ENCODE data around the gene HMGCLL1.

The HMGCLL1 gene

DNA sequence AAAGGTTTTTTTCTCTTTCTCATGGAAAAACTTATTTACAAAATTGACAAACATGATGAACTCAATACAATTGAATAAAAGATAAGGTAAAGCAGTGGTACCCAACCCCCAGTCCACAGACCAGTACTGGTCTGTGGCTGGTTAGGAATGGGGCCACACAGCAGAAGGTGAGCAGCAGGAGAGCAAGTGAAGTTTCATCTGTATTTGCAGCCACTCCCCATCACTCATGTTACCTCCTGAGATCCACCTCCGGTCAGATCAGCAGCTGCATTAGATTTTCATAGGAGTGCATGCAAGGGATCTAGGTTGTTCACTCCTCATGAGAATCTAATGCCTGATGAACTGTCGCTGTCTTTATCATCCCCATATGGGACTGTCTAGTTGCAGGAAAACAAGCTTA lies 47.5 kb downstream of the HMGCLL1 start:
- DNase-seq (ENCODE audit: low read depth), result no peak

DNA sequence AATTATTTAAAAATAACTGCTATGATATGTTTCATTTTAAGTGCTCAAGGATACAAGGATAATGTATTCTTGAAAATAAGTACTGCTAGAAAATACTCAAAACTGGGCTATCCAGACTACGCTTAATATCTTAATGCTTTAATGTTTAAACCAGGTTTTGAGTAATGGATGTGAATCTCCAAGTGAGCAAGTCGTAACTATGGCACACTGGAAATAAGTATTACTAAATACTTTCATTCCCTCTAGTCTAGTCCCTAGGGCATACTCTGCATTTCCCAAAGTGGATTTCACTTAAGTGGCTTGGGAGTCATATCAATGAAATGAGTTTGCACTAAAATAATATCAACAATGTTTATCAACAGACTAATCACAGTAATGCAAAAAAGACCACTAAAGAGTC lies 48.1 kb downstream of the HMGCLL1 start:
- no peak for DNase-seq (ENCODE audit: low read depth)

DNA sequence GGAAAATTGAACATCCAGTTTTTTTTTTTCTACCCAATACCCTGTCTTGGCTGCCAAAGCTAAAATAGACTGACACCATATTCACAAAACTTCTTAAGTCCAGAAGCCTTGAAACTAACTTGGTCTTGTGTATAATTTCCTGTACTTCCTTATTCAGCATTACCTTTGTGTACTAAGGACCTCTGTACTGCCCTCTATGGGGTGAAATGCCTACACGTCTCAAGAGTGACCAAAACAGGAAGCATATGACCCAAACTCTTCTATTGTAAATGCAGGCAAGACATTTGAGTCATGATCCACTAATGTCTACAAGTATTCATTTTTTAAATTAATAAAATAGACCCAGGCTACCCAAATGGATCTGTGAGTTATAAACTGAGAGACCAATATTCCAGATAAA lies 50.4 kb downstream of the HMGCLL1 start:
- no peak for DNase-seq (ENCODE audit: low read depth)

DNA sequence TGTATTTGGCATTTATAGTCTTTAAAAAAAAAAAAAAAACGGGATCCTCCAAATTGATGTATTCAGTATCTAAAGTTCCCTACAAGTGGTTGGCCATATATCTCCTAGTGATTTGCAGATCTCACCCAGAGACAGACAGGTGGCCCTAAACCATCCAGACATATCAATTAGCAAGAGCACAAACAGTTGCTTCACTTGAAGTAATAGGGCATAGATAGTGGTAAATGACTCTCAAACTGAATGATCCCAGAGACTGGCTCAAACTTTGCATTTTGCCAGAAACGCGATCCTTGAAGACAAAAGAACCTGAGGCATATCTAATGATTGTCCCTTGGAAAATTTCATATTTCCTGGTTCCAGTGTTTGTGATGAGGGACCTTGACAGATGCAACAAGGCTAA lies 54.6 kb downstream of the HMGCLL1 start:
- DNase-seq (ENCODE audit: low read depth), result no peak

DNA sequence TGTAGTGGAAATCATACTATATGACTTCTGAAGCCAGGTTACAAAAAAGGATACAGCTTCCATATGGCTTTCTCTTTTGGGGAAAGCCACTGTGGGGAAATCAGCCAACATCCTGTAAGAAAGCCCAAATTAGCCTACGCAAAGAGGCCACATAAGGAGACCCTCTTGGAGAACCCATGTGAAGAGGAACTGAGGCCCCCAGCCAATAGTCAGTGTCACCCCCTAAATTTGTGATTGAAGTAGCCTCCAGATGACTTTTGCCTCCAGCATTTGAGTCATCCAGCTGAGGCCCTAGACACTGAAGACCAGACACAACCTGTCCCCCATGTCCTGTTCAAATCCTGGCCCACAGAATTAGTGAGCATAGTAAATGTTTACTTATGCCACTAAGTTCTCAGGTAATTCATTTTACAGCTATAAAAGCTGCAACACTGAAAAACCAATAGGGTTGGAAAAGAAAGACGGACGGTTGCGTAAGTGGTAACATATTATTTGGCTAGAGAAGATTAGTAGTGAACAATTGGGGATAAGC lies 60.4 kb downstream of the HMGCLL1 start:
- DNase-seq (ENCODE audit: low read depth), result no peak

DNA sequence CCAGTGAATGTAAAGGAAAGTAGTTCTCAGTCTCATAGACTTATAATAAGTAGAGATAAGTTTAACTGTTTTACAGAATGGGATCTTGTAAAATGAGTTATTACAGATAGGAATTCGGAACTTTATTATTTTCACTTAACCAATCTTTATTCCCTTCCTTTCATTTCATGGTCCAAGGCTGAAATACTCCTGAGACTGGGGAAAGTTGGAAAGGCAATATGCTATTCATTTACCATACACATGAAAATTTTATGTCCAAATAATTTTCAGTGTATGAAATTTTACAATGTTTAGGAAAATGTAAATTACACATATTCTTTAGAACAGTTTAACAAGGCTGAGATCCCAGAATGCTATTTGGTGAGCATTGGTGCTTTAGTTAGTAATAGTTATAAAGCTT lies 62.3 kb downstream of the HMGCLL1 start:
- no peak for DNase-seq (ENCODE audit: low read depth)

DNA sequence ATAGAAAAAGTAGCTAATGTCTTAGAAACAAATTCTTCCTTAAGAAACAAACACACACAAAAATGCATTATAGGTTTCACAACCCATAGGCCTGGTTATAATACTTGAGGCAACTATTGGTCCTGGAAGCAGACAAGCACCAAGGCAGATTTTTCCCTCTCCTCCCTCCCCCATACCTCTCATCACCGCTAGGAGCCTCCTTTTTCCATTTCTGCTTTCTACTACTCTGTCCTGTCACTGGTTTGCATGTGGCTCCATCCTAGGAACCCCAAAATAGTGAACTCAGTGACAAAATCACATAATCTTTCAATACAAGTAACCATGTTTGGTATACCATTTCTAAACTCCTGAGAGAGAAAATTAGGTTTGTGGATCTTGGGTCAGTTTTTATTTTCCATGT lies 66.1 kb downstream of the HMGCLL1 start:
- DNase-seq (ENCODE audit: low read depth), result no peak

DNA sequence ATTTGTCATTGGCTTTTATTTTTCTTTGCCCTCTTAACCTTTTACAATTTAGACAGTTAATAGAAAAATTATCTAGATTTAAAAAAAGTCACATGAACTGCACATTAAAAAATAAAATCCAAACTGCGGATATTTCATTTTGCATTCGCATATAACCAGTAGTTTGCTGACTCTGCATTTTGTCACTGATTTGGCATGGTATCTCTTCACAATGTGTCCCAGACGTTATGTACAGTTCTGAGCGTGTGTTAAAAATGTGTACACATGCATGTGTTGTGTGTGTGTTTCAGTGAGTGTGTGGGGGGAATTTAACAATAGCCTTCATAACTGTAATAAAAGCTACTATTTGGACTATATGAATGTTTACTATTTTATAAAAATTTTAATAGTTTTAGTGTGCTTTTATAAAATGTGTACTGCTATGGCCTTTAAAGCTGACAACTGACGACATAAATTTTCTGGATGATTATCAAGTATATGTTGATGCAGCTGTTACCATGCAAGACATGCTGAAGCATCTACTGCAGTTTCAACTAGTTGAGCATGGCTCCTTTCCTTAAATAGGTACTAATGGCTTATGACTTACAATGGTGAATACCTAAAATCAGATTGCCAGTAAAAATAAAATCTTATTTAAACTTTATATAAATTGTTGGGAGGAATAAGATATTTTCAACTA lies 67.7 kb downstream of the HMGCLL1 start:
- no peak for DNase-seq (ENCODE audit: low read depth)

DNA sequence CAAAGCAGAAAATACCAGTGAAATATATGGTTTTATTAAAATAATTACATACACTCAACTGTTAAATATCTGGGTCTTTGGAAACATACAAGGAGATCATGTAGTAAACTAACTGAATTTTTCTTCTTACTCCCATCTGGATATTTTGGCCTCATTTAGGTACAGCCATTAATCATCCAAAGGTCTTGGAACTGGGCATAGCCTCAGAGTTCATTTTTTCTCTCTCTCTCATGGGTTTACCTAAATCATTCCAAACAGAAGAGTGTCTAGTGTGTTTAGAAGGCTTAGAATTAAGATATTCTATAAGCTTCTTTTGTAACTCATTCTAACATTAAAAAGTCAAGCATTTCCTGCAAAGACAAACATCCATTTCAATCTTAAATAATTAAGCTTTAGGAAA lies 79.4 kb downstream of the HMGCLL1 start:
- no peak for DNase-seq (ENCODE audit: low read depth)

DNA sequence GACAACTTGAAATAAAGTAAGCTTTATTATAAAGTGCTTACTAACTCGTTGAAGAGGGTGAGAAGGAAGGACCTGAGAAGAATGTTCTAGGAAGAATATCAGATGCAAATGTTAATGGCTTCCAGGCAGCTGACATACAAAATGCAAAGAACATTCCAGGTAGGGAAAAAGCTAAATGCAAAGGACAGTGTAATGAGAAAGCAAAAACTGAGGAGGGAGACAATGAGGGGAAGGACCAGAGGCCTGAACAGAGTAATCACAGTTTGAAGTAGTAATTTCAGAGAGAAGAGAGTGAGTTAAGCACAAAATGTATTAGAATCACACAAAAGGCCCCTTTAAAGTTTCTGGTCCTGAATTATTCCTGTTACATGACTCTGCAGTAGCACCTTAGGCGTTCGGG lies 81.3 kb downstream of the HMGCLL1 start:
- DNase-seq (ENCODE audit: low read depth), result no peak

DNA sequence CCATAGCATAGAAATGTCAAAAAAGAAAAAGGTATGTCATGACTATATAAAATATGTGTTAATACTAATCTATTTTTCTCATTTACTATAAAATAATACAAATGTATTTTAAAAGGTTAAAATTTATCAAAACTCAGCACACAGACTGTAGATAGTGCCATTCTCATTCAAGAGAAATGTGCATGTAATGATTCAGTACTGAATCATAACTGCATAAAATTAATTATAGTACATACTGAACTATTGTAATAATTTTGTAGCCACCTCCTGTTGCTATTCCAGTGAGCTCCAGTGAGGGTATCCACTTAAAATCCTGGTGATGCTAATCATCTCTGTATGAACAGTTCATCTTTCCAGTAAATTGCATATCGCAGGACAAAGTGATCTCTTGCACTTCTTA lies 82.8 kb downstream of the HMGCLL1 start:
- DNase-seq (ENCODE audit: low read depth), result no peak

DNA sequence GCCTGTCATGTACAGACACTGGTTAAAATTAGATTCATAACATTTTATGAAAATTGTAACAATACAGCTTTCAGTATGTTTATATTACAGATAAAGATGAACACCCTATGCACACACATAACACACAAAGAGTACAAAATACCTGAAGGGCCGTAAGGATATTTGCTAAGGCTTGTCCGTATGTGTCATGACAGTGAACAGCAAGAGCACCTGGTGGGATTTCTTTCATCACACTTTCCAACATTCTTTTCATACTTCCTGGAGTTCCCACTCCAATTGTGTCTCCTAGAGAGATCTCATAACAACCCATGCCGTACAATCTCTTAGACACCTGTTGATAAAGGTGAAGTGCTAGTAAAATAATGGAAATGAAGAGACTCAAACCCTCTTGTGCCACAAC lies 83.7 kb downstream of the HMGCLL1 start:
- DNase-seq (ENCODE audit: low read depth), result no peak

DNA sequence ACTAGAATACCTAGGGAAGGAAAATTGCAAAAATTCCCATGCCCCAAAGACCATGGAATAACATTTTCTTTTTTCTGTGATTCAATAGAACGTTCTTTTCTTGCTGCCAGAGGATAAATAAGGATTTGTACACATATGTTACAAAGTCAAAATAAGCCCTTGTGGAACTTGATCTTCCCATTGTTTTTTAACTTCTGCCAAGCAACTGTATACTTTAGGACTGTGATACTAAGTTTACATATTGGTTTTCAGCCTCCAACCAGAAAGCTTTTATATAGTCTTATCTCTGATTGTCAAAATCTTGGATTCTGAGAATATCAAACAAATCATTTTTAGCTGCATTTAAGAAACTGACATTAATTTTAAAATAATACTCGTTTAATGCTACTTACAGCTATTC lies 84.6 kb downstream of the HMGCLL1 start:
- no peak for DNase-seq (ENCODE audit: low read depth)

DNA sequence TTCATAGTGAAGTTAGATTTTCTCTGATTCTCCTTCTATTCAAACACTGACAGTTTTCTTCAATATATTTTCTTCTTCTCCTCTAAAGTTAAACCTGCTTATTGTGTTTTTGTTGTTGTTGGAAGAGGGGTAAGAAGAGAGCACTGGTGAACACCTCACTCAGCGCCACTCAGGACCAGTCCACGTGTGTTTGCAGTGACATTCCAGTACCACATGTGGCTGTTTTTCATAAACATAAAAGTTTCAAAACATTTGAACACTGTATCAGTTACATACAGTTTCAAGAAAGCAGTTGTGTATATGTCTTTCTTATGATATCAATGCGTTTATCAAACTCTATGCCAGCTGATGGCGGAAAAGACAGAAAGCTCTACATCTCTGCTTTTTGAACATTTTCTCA lies 86.7 kb downstream of the HMGCLL1 start:
- no peak for DNase-seq (ENCODE audit: low read depth)

DNA sequence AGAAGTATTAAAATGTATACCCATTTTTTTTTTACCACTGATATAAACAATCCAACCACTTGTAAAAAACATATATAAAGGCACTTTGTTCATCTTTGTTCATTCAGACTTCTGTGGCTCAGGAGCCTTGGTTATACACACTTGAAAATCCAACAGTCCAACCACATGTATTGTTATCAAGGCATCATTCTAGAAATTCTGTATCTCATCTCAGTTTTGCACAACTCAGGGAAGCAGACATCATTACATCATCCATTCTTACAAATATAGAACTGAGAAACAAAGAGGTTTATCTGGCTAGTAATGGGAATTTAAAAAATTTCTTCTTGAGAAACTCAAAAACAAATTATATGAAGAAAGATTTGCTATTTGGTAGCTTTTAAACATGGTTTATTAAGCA lies 88.1 kb downstream of the HMGCLL1 start:
- DNase-seq (ENCODE audit: low read depth), result no peak

DNA sequence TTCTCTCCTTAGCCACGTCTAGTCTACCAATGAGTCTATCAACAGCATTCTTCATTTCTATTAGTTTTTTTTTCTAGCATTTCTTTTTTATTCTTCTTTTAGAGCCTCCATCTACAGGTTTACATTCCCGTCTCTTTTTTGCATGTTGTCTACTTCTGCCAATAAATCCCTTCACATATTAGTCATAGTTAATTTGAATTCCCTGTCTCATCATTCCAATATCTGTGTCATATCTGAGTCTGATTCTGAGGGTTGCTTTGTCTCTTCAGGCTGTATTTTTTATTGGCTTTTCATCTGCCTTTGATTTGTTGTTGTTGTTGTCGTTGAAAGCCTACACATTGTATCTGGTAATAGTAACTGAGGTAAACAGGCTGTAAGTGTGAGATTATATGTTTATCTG lies 104.6 kb downstream of the HMGCLL1 start:
- DNase-seq (ENCODE audit: low read depth), result no peak

DNA sequence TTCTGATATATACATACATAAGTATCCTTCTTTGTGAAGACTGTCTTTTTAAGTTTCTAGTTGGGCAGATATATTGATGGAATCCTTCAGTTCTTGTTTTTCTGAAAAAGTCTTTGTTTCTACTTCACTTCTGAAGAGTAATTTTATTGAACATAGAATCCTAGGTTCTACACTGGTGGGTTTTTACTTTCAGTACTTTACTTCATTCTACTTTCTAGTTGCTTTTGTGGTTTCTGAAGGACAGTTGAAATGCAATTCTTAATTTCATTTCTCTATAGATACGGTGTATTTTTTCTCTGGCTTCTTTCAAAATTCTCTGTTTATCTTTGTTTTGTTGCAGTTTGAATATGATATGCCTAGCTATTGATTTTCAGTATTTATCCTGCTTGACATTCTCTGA lies 105.3 kb downstream of the HMGCLL1 start:
- DNase-seq (ENCODE audit: low read depth), result no peak

DNA sequence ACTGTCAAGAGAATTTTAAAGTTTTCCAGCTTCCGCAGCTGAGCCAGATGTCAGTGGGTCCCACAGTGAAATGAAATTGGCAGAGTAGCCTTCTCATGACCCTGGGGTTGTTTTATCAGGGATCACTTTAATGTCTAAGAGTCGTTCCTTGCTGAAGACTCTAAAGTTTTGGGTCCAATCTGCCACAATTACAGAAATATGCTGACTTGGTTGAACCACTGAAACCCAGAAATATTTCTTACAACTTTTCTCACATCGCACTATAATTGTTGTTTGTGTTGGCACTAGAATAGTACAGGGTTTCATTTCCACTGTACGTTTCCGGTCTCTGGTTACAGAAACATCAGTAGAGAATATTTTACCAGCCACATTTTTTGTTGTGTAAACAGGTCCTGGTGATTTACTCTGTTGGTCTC lies 109.0 kb downstream of the HMGCLL1 start:
- no peak for DNase-seq (ENCODE audit: low read depth)

DNA sequence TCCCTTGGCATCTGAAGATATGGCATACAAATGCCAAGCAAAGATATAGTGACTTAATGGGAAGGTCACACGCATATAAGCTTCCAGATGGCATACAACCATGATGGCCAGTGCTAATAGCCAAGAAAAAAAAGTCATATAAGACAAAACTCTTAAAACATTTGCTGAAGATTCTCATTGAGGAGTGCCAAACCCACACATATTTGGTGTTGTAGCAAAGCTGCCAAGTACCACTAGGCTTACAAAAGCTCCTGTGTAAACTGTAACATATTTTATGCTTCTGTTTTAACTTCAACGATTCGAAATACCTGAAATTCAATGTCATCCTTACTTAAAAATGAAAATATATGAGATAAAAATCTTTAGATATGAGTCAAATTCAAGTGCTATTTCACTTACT lies 123.0 kb downstream of the HMGCLL1 start:
- no peak for DNase-seq (ENCODE audit: low read depth)

DNA sequence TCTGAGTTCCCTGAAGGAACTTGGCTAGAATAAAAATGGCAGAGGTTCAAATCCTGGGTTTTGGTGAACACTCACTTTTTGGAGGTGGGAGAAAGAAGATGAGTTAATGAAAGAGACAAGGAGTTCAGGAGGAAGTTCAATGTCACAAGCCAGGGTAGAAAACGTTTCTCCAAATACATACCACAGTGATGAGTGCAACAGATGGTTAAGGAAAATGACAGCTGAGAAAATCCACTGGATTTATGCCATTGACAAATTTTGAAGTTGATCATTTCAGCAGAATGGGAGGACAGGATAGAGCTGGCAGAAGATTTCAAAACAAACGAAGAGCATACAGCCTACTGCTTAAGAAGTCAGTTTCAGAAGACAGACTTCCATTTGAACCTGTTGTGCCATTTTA lies 129.0 kb downstream of the HMGCLL1 start:
- no peak for DNase-seq (ENCODE audit: low read depth)

DNA sequence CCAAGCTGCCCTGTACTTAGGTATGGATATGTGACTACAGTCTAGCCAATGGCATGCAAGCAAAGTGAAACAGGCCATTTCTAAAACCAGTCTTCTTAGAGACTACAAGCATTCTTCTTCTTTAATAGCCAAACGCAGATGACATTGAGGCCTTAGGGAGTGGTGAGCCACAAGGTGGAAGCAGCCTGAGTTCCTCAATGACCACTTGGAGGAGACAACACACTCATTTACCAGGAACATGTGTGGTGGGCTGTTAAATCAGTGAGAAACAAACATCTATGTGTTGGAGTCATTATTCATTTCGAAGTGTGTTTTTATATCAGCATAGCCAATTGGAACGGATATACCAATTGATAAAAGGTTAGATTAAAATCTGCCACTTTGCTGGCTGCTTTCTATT lies 129.8 kb downstream of the HMGCLL1 start:
- DNase-seq (ENCODE audit: low read depth), result no peak

DNA sequence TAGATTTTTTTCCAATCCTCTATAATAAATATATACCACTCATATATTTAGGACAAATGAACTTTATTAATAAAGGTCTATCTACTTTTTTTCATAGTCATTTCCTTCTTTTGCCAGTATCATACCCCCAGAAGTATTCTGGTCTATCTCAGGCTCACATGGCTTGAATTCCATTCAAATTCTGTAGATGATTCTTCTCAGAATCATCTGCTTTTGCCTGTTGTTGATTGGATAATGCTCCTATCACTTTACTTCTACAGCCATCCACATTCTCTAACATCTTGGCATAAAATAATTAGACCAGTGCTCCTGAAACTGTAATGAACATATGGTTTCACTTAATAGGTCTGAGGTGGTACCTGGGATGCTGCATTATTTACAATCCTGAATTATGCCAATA lies 130.5 kb downstream of the HMGCLL1 start:
- DNase-seq (ENCODE audit: low read depth), result no peak

DNA sequence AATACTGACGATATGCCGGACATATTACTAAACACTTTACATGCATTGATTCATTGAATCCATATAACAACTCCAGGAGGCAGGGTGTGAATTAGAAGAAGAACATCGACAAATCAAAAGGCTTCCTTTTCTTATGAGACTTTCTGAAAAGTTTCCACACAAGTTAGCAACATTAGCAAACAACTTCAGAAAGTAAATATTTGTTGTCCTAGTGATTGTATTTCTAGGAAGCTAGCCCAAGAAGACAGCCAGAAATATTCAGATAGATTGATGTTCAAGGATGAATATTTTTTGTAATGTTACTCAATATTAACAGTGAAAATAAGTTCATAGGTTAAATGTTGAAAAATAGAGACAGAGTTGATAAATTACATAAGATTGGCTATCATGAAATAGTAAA lies 131.1 kb downstream of the HMGCLL1 start:
- no peak for DNase-seq (ENCODE audit: low read depth)

DNA sequence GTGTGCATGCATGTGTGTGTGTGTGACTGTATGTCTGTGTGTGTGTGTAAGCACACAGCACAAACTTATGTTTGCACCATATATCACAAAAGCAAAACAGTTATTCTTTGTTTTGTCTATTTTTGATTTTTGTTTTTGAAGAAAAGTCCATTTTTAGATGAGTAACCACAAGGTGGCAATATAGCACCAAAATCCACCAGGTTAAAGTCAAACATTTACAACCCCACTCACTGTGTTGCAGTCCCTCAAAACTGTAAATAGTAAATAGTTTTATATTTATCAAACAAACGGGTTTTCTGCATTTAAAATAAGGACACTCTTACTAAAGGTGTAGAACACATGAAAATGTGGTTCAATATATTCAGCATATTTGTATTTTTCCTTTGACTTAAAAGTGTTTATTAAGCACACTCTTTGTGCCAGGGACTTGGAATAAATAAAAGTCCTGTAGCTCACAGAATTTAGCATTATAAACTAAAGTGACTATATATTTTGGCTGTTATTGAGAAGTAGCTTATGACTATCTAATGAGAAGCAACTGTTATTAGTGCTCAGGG lies 133.3 kb downstream of the HMGCLL1 start:
- DNase-seq (ENCODE audit: low read depth), result no peak

Data from stimulated activated CD4-positive, alpha-beta T cell treated with anti-CD3 and anti-CD28 coated beads, Interleukin-2, amount 100 ng/mL, for 4 hours (primary cell).